ENCODE measurements around the gene IFT80. TPM values are rescaled to one million over a fixed set of nuclear protein-coding genes. Genes with fewer than 3 reads are reported as not detected.

IFT80 gene
- total RNA-seq, 1 donor from 2014 or later = 10.9 TPM

DNA sequence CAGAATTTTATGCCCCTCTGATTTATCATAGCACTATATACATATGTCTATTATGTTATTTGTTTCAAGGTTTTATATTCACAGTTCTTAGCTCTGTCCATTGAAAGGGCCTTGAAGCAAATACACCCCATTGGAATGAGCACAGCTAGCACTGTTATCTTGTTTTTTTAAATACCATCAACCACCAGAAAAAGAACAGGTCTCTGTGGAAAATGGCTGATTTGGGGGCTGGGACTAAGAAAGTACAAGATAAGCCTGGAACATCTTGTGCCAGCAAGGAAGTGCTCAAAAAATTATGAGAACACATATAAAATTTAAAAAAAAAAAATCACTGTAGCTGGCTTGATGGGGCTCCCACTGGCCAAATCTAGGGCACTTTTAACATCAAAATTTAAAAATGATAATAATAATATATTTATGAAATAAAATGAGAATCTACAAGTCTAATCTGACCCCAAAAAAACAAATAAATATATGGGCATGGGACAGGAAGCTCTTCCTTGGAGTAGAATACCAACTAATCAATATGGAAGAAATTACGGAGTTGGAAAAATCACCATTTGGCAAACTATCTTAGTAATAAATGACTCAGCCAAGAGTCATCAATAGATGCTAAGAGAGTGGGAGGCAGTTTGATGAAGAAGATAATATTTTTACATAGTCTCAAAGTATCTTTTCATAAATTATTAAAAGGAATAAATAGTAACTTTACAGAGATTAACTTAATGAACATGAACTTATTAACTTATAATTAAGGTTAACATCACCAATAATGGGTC, 20.5 kb downstream of the IFT80 start:
- no peak for TF ChIP-seq CTCF (IDR thresholded peaks at IDR 0.05; ENCODE audit: borderline replicate concordance)
- Histone ChIP-seq H3K27ac (replicated peaks) (no peak overlapping the region), H3K36me3 (peaks cover 32% of the 10 kb centered on the region), H3K27me3 (ENCODE audit: low read depth) (no peaks in the 10 kb centered on the region), H3K4me3 (no peak overlapping the region), H3K4me1 (no peaks in the 10 kb centered on the region), H3K9me3 (replicated peaks) (no peaks in the 10 kb centered on the region)
- no peak for DNase-seq
- intact Hi-C loops (cut with micrococcal nuclease) = no loop called here

DNA sequence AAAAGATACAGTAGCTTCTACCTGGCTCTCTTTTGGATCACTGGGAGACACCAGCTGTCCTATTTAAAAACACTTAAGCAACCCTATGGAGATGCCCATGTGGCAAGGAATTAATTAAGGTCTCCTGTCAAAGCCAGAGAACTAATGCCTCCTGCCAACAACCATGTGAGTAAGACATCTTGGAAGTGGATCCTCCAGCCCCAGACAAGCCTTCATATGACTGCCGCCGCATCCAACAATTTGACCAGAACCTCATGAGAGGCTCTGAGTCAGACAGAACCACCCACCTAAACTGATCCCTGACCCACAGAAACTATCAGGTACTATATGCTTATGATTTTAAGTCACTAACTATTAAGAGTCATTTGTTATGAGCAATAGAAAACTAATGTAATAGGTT, 22.3 kb downstream of the IFT80 start:
- intact Hi-C loops (cut with micrococcal nuclease) = no loop called here
- Histone ChIP-seq H3K9me3 (replicated peaks) (no peaks in the 10 kb centered on the region), H3K27ac (replicated peaks) (no peak overlapping the region), H3K27me3 (ENCODE audit: low read depth) (no peaks in the 10 kb centered on the region), H3K36me3 (peaks cover 37% of the 10 kb centered on the region), H3K4me1 (no peaks in the 10 kb centered on the region), H3K4me3 (no peak overlapping the region)
- no peak for TF ChIP-seq CTCF (IDR thresholded peaks at IDR 0.05; ENCODE audit: borderline replicate concordance)
- DNase-seq = no peak

DNA sequence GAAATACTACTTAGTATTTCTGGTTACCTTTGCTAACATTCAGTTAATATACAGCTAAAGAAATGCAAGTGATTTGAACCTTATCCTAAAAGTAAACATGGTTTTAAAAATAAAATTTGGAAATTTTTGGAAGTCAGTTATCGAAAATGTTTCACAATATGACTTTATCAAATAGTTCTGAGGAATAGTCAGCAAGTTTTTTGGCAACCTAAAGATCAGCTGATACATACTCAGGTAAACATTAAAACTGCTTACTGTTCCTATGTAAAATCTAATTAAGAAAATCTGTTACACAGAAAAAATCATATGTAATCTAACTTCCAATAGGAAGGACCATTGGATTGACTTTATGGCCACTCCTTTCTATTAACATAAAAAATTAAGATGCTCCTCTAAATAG, 24.1 kb downstream of the IFT80 start:
- intact Hi-C loops (cut with micrococcal nuclease) = no loop called here
- H3K27ac ChIP-seq (replicated peaks) = no peak overlapping the region
- DNase-seq = no peak
- no peaks in the 10 kb centered on the region for H3K9me3 ChIP-seq (replicated peaks)
- no peak overlapping the region for H3K4me3 ChIP-seq
- H3K27me3 ChIP-seq (ENCODE audit: low read depth) = no peaks in the 10 kb centered on the region
- no peaks in the 10 kb centered on the region for H3K4me1 ChIP-seq
- H3K36me3 ChIP-seq = peaks cover 37% of the 10 kb centered on the region
- no peak for TF ChIP-seq CTCF (IDR thresholded peaks at IDR 0.05; ENCODE audit: borderline replicate concordance)

GRCh38 chr3:160374472-160374871, 24.6 kb downstream of the IFT80 start:
- TF ChIP-seq CTCF (IDR thresholded peaks at IDR 0.05; ENCODE audit: borderline replicate concordance) = no peak
- Histone ChIP-seq H3K9me3 (replicated peaks) (no peaks in the 10 kb centered on the region), H3K36me3 (peaks cover 37% of the 10 kb centered on the region), H3K4me3 (no peak overlapping the region), H3K27ac (replicated peaks) (no peak overlapping the region), H3K27me3 (ENCODE audit: low read depth) (no peaks in the 10 kb centered on the region), H3K4me1 (no peaks in the 10 kb centered on the region)
- no peak for DNase-seq
- intact Hi-C loops (cut with micrococcal nuclease) = no loop called here

DNA sequence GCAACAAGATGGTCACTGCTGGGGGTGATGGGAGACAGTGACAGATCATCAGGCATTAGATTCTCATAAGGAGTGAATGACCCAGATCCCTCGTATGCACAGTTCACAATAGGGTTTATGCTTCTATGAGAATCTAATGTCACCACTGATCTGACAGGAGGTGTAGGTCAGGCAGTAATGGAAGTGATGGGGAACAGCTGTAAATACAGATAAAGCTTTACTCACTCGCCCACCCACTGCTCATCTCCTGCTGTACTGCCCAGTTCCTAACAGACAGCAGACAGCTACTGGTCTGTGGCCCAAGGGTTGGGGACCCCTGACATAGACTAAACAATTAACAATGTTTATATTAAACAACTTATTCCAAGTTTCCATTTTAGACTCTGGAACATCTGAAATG, 25.4 kb downstream of the IFT80 start:
- Histone ChIP-seq H3K36me3 (peaks cover 37% of the 10 kb centered on the region), H3K4me3 (no peak overlapping the region), H3K27me3 (ENCODE audit: low read depth) (no peaks in the 10 kb centered on the region), H3K4me1 (no peaks in the 10 kb centered on the region), H3K9me3 (replicated peaks) (no peaks in the 10 kb centered on the region), H3K27ac (replicated peaks) (no peak overlapping the region)
- no peak for DNase-seq
- intact Hi-C loops (cut with micrococcal nuclease) = no loop called here
- no peak for TF ChIP-seq CTCF (IDR thresholded peaks at IDR 0.05; ENCODE audit: borderline replicate concordance)

Data from left ventricle myocardium inferior (tissue), 1 donor.